ENCODE results near the gene SMARCAL1.

The SMARCAL1 gene

DNA sequence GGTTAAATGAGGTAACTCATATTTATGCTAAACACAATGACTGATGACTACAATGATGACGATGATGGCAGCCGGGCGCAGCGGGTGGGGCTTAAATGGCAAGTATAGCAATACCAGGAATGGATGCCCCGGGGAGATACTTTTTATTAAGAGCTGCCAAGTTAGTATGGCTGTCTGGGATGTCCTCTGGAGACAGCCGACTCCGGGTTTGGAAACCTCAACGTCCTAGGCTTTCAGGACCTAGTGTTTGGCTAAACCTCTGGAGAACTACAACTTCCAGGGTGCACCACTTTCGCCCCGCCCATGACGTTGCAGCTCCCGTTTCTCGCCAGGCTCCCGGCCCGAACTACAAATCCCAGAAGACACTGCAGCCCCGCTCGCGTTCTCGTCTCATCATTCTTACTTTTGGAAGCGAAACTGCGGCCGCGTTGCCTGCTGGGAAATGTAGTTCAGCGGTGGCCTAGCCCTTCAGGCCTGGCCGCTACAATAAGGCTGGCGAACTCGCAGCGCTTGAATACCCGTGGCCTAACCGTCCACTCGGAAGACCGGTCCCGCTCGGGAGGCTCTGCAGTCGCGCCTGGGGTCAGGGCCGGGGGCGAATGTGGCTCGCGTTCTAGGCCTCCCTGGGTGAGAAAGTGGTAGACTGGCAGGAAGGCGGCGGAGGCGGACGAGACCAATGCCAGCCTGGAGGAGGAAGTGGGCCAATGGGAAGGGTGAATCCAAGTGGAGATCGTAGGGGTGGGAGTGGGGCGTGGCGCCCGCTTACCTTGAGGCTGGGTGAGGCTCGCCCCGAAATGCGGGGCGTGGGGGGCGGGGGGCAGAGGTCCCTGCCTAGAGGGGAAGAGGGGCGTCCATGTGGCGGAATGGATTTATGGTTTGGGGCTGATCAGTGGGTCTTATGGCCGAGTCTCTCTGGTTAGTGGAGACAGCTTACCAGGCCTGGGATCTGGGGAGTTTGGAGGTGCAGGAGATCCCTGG, at the start of gene SMARCAL1:
TSS of gene SMARCAL1 (plus strand) at position 463 of the 978 bp plus-strand sequence. CDS start 2,221 bp downstream, outside the sequence.
- peaks cover 25% of the 10 kb centered on the region for H3K36me3 ChIP-seq (replicated peaks; ENCODE audit: low read depth, low read length)
- H2AFZ ChIP-seq (ENCODE audit: low read depth, low read length), result peak within 1 kb of the TSS; percentile 86
- peak within 1 kb of the TSS; percentile 98 for H3K4me3 ChIP-seq (ENCODE audit: low read length)
- peak within 1 kb of the TSS; percentile 75 for H3K27ac ChIP-seq (ENCODE audit: low read length)
- peaks cover 12% of the 10 kb centered on the region; the same call in 1 of the 2 replicates for H3K79me2 ChIP-seq (ENCODE audit: low read length)
- H3K4me2 ChIP-seq (ENCODE audit: low read length), result peak within 1 kb of the TSS; percentile 73
- TF ChIP-seq CTCF (IDR thresholded peaks at IDR 0.05; ENCODE audit: low read depth, low read length), result no peak
- TF ChIP-seq EZH2phosphoT487 (IDR thresholded peaks at IDR 0.05; ENCODE audit: low read depth), result no peak
- H3K4me1 ChIP-seq (ENCODE audit: low read length), result peaks cover 39% of the 10 kb centered on the region
- H3K27me3 ChIP-seq (ENCODE audit: low read depth, low read length), result no peaks in the 10 kb centered on the region
- H4K20me1 ChIP-seq (ENCODE audit: insufficient read depth, low read length), result no peaks in the 10 kb centered on the region
- no peaks in the 10 kb centered on the region for H3K9me3 ChIP-seq (ENCODE audit: insufficient read depth, low read length)
- H3K9ac ChIP-seq (ENCODE audit: low read length), result peak within 1 kb of the TSS; percentile 96

GRCh38 chr2:216362730-216363129, 49.6 kb upstream of the SMARCAL1 start:
- H3K4me2 ChIP-seq (ENCODE audit: low read length), result no peak overlapping the region
- H3K27me3 ChIP-seq (ENCODE audit: low read depth, low read length), result peaks cover 37% of the 10 kb centered on the region
- no peaks in the 10 kb centered on the region for H3K79me2 ChIP-seq (ENCODE audit: low read length)

DNA sequence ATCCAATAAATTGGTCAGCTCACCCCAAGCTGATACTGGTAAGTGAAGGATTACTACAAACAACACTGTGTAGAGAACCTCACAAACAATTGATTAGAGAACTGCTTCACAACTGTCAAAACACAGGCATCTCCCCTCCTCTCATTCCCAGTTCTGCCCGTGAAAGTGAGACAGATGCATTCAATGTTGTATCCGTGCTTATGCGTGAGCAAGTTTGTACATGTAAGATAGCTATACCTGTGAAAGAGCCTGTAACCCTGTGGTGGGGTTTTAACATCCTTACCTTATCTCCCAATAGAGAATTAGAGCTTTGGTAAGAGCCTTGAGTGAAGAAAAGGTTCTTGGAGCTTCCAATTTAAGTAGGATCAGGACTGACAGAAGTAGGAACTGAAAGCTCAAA, 49.1 kb upstream of the SMARCAL1 start:
- Histone ChIP-seq H3K36me3 (replicated peaks; ENCODE audit: low read depth, low read length) (no peaks in the 10 kb centered on the region), H2AFZ (ENCODE audit: low read depth, low read length) (no peak overlapping the region), H3K4me1 (ENCODE audit: low read length) (no peaks in the 10 kb centered on the region), H3K79me2 (ENCODE audit: low read length) (no peaks in the 10 kb centered on the region), H3K27me3 (ENCODE audit: low read depth, low read length) (peaks cover 34% of the 10 kb centered on the region), H3K9me3 (ENCODE audit: insufficient read depth, low read length) (no peaks in the 10 kb centered on the region), H3K4me2 (ENCODE audit: low read length) (no peak overlapping the region), H4K20me1 (ENCODE audit: insufficient read depth, low read length) (no peaks in the 10 kb centered on the region), H3K27ac (ENCODE audit: low read length) (no peak overlapping the region), H3K9ac (ENCODE audit: low read length) (no peak overlapping the region), H3K4me3 (ENCODE audit: low read length) (no peak overlapping the region)
- TF ChIP-seq CTCF (IDR thresholded peaks at IDR 0.05; ENCODE audit: low read depth, low read length) (no peak), EZH2phosphoT487 (IDR thresholded peaks at IDR 0.05; ENCODE audit: low read depth) (no peak)

More at GRCh38 chr2:216362730-216363129, 49.6 kb upstream of the SMARCAL1 start:
- Histone ChIP-seq H3K9ac (ENCODE audit: low read length) (no peak overlapping the region), H3K36me3 (replicated peaks; ENCODE audit: low read depth, low read length) (no peaks in the 10 kb centered on the region), H2AFZ (ENCODE audit: low read depth, low read length) (no peak overlapping the region), H3K4me1 (ENCODE audit: low read length) (no peaks in the 10 kb centered on the region), H3K9me3 (ENCODE audit: insufficient read depth, low read length) (no peaks in the 10 kb centered on the region), H3K4me3 (ENCODE audit: low read length) (no peak overlapping the region), H4K20me1 (ENCODE audit: insufficient read depth, low read length) (no peaks in the 10 kb centered on the region), H3K27ac (ENCODE audit: low read length) (no peak overlapping the region)
- TF ChIP-seq CTCF (IDR thresholded peaks at IDR 0.05; ENCODE audit: low read depth, low read length) (no peak), EZH2phosphoT487 (IDR thresholded peaks at IDR 0.05; ENCODE audit: low read depth) (no peak)

GRCh38 chr2:216365518-216365917, 46.8 kb upstream of the SMARCAL1 start:
- H3K4me2 ChIP-seq (ENCODE audit: low read length), result no peak overlapping the region
- no peaks in the 10 kb centered on the region for H3K4me1 ChIP-seq (ENCODE audit: low read length)
- no peaks in the 10 kb centered on the region for H3K36me3 ChIP-seq (replicated peaks; ENCODE audit: low read depth, low read length)
- H3K4me3 ChIP-seq (ENCODE audit: low read length), result no peak overlapping the region
- H3K9me3 ChIP-seq (ENCODE audit: insufficient read depth, low read length), result no peaks in the 10 kb centered on the region
- TF ChIP-seq EZH2phosphoT487 (IDR thresholded peaks at IDR 0.05; ENCODE audit: low read depth) (no peak), CTCF (IDR thresholded peaks at IDR 0.05; ENCODE audit: low read depth, low read length) (no peak)
- peaks cover 30% of the 10 kb centered on the region for H3K27me3 ChIP-seq (ENCODE audit: low read depth, low read length)
- H3K9ac ChIP-seq (ENCODE audit: low read length), result no peak overlapping the region
- H3K79me2 ChIP-seq (ENCODE audit: low read length), result no peaks in the 10 kb centered on the region
- H2AFZ ChIP-seq (ENCODE audit: low read depth, low read length), result no peak overlapping the region
- no peak overlapping the region for H3K27ac ChIP-seq (ENCODE audit: low read length)
- H4K20me1 ChIP-seq (ENCODE audit: insufficient read depth, low read length), result no peaks in the 10 kb centered on the region
